Measurements from ENCODE around the gene LEP.

GRCh38 chr7:128231021-128231420 is 10.1 kb upstream of the LEP start:
- TF ChIP-seq, protein P1, sequence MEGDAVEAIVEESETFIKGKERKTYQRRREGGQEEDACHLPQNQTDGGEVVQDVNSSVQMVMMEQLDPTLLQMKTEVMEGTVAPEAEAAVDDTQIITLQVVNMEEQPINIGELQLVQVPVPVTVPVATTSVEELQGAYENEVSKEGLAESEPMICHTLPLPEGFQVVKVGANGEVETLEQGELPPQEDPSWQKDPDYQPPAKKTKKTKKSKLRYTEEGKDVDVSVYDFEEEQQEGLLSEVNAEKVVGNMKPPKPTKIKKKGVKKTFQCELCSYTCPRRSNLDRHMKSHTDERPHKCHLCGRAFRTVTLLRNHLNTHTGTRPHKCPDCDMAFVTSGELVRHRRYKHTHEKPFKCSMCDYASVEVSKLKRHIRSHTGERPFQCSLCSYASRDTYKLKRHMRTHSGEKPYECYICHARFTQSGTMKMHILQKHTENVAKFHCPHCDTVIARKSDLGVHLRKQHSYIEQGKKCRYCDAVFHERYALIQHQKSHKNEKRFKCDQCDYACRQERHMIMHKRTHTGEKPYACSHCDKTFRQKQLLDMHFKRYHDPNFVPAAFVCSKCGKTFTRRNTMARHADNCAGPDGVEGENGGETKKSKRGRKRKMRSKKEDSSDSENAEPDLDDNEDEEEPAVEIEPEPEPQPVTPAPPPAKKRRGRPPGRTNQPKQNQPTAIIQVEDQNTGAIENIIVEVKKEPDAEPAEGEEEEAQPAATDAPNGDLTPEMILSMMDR (IDR thresholded peaks at IDR 0.05): no peak
- TF ChIP-seq EZH2 (IDR thresholded peaks at IDR 0.05; ENCODE audit: borderline replicate concordance, insufficient read depth, low read depth, low read length, poor library complexity, severe bottlenecking): no peak

Data from B cell (primary cell).